Right lobe of liver (tissue), 6 donors: Measurements from ENCODE around the gene CLINT1. TPM values are rescaled to one million over a fixed set of nuclear protein-coding genes. Genes with fewer than 3 reads are reported as not detected.

Source experiments
- ATAC-seq, 4 donors: fragments of 200-7000 bp; cut with Tn5 transposase; one replicate each; pipeline ENCODE4 v1.9.1; 2020; ENCODE audit warnings: mild to moderate bottlenecking in 4 of 4, moderate library complexity in 4 of 4
- DNase-seq, 3 donors: peaks; one replicate each; pipeline ENCODE4 v3.0.0-alpha.2; 2020
- H3K27ac ChIP-seq, 3 donors: fragments of 200-600 bp; one replicate each; pipeline ENCODE4 v1.8.0; 2022
- H3K27me3 ChIP-seq, 2 donors: fragments of 200-600 bp; one replicate each; pipeline ENCODE4 v1.8.0; 2022
- H3K36me3 ChIP-seq, 4 donors: fragments of 200-600 bp; sonication (generic) in 1 of 4; one replicate each; pipeline versions ENCODE4 v1.5.1 to v1.8.0; 2017 to 2022; ENCODE audit warnings: control low read depth in 1 of 4
- H3K4me1 ChIP-seq, 4 donors: fragments of 200-600 bp; sonication (generic) in 1 of 4; one replicate each; pipeline versions ENCODE4 v1.5.1 to v1.8.0; 2017 to 2022; ENCODE audit warnings: control low read depth in 1 of 4
- H3K4me3 ChIP-seq, 3 donors: fragments of 200-600 bp; one replicate each; pipeline ENCODE4 v1.8.0; 2022
- H3K9me3 ChIP-seq, 4 donors: fragments of 200-600 bp; sonication (generic) in 1 of 4; one replicate each; pipeline versions ENCODE4 v1.5.1 to v1.8.0; 2017 to 2022; ENCODE audit warnings: control low read depth in 1 of 4
- POLR2A ChIP-seq: fragments of 450-650 bp; IDR thresholded peaks from one replicate; pipeline ENCODE4 v1.6.1; 2017; ENCODE audit warnings: antibody characterized with exemption, mild to moderate bottlenecking
- WGBS: methylation state at CpG from one replicate; pipeline ENCODE4 v1.1.6; 2018; ENCODE audit warnings: low coverage, low lambda C conversion rate; ENCODE audit not compliant: insufficient coverage; ENCODE audit errors: missing lambda C conversion rate; 5-methylcytosine and 5-hydroxymethylcytosine counted together
- intact Hi-C, 2 donors: fragments of 100-400 bp; cut with DNase I; formaldehyde crosslinking; loops; one replicate each; pipeline versions ENCODE4 v1.11.2 to v1.14.1; 2022
- total RNA-seq, 6 experiments: library from RNA; depleted of rRNA in 2 of 6; stranded (reverse); fragments of >200 nt in 2 of 6; fragmentation: NEBNext Ultra II Directional in 3 of 6; extraction: Animal tissue kit (Norgen Biotek cat#: 25700) in 3 of 6; gene quantifications; one replicate each; pipeline versions ENCODE4 v1.1.0 to v1.2.4, GENCODE V29; 2016 to 2023
- TF ChIP-seq, protein P1 (sequence below), 4 donors: fragments of 200-600 bp in 3 of 4; fragments of 450-650 bp in 1 of 4; IDR thresholded peaks; one replicate each; pipeline versions ENCODE4 v1.5.1 to v1.8.0; 2016 to 2022; ENCODE audit warnings: antibody characterized with exemption in 4 of 4, mild to moderate bottlenecking in 2 of 4
- donor health status: DM: no; HTN: yes; CAD: no.
- donor health status: DM: no; HTN: no; CAD: no.
- donor health status: DM: no; HTN: no; CAD: no.
- donor health status: DM: no; HTN: yes; CAD: no.
- donor health status: DM: no; HTN: yes; CAD: no.

Gene CLINT1
- total RNA-seq, 6 experiments from 2014 or later, result 49.2 to 62.2 (median 51.8) TPM

DNA sequence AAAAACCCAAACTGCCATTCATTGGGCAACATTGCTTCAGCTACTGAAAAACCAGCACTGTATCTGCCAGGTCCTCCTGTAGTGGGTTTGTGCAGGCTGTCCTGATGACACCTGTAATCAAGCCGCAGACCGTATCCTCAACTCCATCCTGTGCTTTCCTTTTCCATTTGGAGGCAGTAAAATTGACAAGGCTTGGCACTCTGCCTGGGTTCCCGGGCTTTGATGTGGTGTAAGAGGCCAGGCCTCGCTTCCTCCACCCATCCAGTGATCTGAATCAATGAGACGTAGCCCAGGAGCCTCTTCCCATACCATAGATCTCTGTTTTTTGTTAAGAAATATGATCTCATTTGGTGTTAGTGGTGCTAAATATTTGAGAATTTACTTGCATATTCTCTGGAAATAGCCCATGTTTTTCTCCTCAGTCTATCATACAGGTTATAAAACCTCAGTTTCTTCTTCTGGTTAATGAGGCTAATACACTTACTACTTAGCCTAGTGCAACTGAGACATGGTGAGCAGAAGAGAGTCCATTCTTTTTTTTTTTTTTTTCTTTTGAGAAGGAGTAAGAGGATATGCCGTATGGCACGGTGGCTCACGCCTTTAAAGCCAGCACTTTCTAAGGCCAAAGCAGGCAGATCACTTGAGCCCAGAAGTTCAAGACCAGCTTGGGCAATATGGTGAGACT lies 80.7 kb downstream of the CLINT1 start:
- no peak for TF ChIP-seq POLR2A
- TF ChIP-seq, protein P1, sequence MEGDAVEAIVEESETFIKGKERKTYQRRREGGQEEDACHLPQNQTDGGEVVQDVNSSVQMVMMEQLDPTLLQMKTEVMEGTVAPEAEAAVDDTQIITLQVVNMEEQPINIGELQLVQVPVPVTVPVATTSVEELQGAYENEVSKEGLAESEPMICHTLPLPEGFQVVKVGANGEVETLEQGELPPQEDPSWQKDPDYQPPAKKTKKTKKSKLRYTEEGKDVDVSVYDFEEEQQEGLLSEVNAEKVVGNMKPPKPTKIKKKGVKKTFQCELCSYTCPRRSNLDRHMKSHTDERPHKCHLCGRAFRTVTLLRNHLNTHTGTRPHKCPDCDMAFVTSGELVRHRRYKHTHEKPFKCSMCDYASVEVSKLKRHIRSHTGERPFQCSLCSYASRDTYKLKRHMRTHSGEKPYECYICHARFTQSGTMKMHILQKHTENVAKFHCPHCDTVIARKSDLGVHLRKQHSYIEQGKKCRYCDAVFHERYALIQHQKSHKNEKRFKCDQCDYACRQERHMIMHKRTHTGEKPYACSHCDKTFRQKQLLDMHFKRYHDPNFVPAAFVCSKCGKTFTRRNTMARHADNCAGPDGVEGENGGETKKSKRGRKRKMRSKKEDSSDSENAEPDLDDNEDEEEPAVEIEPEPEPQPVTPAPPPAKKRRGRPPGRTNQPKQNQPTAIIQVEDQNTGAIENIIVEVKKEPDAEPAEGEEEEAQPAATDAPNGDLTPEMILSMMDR (IDR thresholded peaks at IDR 0.05), result no peak
- 66% methylated on average over 7 of the region's 8 CpGs for WGBS
- Histone ChIP-seq H3K9me3 (no peaks in the 10 kb centered on the region), H3K27ac (no peak overlapping the region), H3K27me3 (no peaks in the 10 kb centered on the region), H3K4me3 (no peak overlapping the region), H3K4me1 (no peaks in the 10 kb centered on the region), H3K36me3 (no peaks in the 10 kb centered on the region)
- peak in 2 of 4 donors; percentile 25 to 33 for ATAC-seq
- intact Hi-C loops, result no loop called here
- peak in 2 of 3 donors; percentile 41 to 50 for DNase-seq

DNA sequence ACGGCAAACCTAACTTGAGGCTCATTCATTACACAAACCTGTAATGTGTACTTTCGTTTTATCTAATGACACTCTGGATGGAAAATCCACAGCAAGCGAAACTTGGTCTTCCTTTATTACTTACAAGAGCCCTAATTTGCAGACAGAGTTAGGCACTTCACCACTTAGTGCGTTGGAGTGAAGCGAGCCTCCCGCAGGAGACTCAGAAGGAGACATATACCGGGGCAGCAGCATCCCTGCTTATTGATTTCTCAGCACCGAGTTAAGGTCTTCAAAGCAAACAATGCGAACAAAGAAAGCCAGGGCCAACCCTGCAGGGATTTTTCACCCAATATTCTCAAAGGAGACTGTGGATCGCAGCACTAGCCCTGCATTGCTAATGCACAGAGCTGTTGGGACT lies 86.8 kb downstream of the CLINT1 start:
- no peaks in the 10 kb centered on the region for H3K27me3 ChIP-seq
- H3K9me3 ChIP-seq, result no peaks in the 10 kb centered on the region
- TF ChIP-seq, protein P1 (IDR thresholded peaks at IDR 0.05), result no peak
- no peak for TF ChIP-seq POLR2A
- intact Hi-C loops, result no loop called here
- no peak for ATAC-seq
- no peak overlapping the region for H3K4me3 ChIP-seq
- DNase-seq, result no peak
- no peaks in the 10 kb centered on the region for H3K4me1 ChIP-seq
- H3K36me3 ChIP-seq, result no peaks in the 10 kb centered on the region
- WGBS, result 59% methylated on average over 10 of the region's 10 CpGs
- H3K27ac ChIP-seq, result no peak overlapping the region

DNA sequence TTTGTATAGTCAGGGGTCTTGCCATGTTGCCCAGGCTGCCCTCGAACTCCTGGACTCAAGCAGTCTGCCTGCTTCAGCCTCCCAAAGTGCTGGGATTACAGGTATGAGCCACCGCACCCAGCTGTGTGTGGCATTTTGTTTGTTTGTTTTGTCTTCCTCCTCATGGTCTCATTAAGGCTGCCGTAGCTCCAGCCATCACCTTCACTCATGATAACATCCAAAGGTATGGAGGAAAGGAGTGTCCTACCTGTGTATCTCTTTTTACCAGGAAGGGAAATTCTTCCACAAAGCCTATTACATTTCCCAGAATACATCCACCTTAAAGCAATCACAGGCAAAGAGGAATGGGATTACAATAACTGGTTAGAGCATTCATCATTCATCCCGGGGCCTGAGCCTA lies 88.3 kb downstream of the CLINT1 start:
- no peak overlapping the region for H3K4me3 ChIP-seq
- no peaks in the 10 kb centered on the region for H3K27me3 ChIP-seq
- ATAC-seq (no peak), DNase-seq (no peak)
- 86% methylated on average over 3 of the region's 4 CpGs for WGBS
- H3K9me3 ChIP-seq, result no peaks in the 10 kb centered on the region
- H3K4me1 ChIP-seq, result no peaks in the 10 kb centered on the region
- H3K36me3 ChIP-seq, result no peaks in the 10 kb centered on the region
- TF ChIP-seq, protein P1 (IDR thresholded peaks at IDR 0.05), result no peak
- TF ChIP-seq POLR2A, result no peak
- no peak overlapping the region for H3K27ac ChIP-seq
- intact Hi-C loops, result no loop called here

DNA sequence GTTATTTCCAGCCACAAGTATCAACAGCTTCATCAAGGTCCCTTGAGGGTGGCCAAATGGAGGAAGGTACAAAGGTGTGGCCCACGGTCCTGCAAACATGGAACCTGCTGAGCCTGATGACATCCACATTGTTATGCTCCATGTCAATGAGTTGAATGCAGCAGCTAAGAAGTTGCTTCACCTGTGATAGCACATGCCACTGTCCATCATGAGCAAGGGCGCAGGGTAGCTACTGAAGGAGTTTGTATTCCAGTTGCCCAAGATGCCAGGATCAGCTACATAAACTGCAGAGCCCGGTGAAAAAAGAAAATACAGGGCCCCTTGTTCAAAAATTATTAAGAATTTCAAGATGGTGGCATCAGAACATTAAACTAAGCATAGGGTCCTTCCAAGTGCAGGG lies 91.3 kb downstream of the CLINT1 start:
- no peak for TF ChIP-seq POLR2A
- intact Hi-C loops, result no loop called here
- no peaks in the 10 kb centered on the region for H3K9me3 ChIP-seq
- no peaks in the 10 kb centered on the region for H3K4me1 ChIP-seq
- no peak overlapping the region for H3K4me3 ChIP-seq
- DNase-seq (no peak), ATAC-seq (no peak)
- no peaks in the 10 kb centered on the region for H3K36me3 ChIP-seq
- WGBS, result 100% methylated on average over 1 of the region's 3 CpGs
- no peak overlapping the region for H3K27ac ChIP-seq
- H3K27me3 ChIP-seq, result no peaks in the 10 kb centered on the region

DNA sequence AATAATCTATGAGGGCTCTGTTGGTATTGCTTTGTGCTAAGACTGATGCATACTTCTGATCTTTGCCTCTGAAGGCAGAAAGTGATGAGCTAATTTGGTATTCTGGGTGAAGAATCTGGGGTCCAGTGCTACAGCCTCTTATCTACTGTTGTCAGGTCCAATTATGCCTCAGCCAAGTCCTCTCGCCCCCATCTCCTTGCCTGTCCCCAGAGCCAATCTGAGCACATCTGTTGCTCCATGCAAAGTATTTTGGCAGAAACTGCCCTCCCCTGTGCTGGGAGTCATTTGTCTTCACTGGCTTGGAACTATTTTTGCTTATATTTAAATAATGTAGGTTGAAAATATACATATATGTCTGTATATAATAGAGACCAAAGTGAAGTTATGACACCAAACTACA lies 92.0 kb downstream of the CLINT1 start:
- 63% methylated on average over 1 of the region's 1 CpG for WGBS

More for the DNA sequence above, 92.0 kb downstream of the CLINT1 start:
- TF ChIP-seq POLR2A, result no peak
- TF ChIP-seq, protein P1 (IDR thresholded peaks at IDR 0.05), result no peak
- Histone ChIP-seq H3K27ac (no peak overlapping the region), H3K4me1 (no peaks in the 10 kb centered on the region), H3K27me3 (no peaks in the 10 kb centered on the region), H3K4me3 (no peak overlapping the region), H3K36me3 (no peaks in the 10 kb centered on the region), H3K9me3 (no peaks in the 10 kb centered on the region)
- ATAC-seq, result no peak
- no peak for DNase-seq
- intact Hi-C loops, result no loop called here
